Hepatocyte (in vitro differentiated cells): ENCODE results near the gene MCF2L2.

Source experiments
- EZH2phosphoT487 ChIP-seq: fragments of 200-600 bp; sonication (generic); IDR thresholded peaks from one replicate; pipeline ENCODE4 v1.6.1; 2018; ENCODE audit warnings: antibody characterized with exemption, mild to moderate bottlenecking, low read depth, moderate library complexity; ENCODE audit not compliant: unreplicated experiment, severe bottlenecking
- TF ChIP-seq, protein P1 (sequence below): fragments of 200-600 bp; sonication (generic); IDR thresholded peaks from 2 replicates; pipeline ENCODE4 v1.5.1; 2016; ENCODE audit warnings: antibody characterized with exemption, mild to moderate bottlenecking; ENCODE audit not compliant: poor library complexity

DNA sequence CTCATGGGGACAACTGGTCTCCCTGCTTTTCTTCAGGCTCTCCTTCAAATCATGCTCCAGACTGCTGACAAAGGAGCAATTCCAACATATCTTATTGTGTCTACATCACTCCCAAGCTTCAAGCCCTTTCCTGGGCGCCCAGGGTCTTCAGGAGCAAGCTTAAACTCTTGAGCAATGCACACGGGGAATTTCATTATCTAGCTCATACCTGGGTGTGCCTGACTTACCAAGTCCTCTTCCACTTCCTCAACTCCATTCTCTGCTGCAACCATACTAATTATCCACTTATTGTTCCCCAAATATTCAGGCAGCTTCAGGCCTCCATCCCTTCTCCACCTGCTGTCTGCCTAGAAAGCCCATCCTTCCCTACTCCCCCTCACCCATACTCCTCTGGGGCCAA, 124.7 kb downstream of the MCF2L2 start:
- TF ChIP-seq, protein P1, sequence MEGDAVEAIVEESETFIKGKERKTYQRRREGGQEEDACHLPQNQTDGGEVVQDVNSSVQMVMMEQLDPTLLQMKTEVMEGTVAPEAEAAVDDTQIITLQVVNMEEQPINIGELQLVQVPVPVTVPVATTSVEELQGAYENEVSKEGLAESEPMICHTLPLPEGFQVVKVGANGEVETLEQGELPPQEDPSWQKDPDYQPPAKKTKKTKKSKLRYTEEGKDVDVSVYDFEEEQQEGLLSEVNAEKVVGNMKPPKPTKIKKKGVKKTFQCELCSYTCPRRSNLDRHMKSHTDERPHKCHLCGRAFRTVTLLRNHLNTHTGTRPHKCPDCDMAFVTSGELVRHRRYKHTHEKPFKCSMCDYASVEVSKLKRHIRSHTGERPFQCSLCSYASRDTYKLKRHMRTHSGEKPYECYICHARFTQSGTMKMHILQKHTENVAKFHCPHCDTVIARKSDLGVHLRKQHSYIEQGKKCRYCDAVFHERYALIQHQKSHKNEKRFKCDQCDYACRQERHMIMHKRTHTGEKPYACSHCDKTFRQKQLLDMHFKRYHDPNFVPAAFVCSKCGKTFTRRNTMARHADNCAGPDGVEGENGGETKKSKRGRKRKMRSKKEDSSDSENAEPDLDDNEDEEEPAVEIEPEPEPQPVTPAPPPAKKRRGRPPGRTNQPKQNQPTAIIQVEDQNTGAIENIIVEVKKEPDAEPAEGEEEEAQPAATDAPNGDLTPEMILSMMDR, result no peak
- TF ChIP-seq EZH2phosphoT487, result no peak
